SH-SY5Y (cell line): ENCODE results near the gene RDH14.

Experiments
- GATA2 ChIP-seq: IDR thresholded peaks from 2 replicates; pipeline ENCODE4 v1.6.1; 2011; ENCODE audit warnings: mild to moderate bottlenecking, low read depth, low read length
- GATA3 ChIP-seq: IDR thresholded peaks from 2 replicates; pipeline ENCODE4 v1.6.1; 2011; ENCODE audit warnings: low read depth, mild to moderate bottlenecking, low read length, moderate library complexity

GRCh38 chr2:18584608-18584954, 24.1 kb upstream of the RDH14 start:
- TF ChIP-seq GATA3 = no peak
- no peak for TF ChIP-seq GATA2
